ENCODE data around the gene CCDC12.

DNA sequence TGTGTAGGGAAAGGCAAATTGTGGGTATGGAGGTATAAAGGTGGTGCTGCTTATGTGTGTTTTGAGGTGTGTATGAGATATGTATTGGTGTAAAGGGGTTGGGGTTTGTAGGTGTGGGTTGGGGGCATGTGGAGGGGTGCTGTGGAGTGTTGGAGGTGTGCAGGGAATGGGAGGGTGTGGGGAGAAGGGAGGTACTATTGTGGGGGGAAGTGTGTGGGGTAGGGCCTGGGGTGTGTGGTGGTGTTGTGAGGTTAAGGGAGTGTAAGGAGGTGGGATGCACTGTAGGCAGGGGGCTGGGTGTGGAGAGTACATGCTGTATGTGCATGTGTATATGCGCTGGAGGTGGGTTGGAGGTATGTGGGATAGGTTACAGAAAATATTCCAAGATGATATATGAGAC is 15.7 kb downstream of the CCDC12 start:
- TF ChIP-seq POLR2A (IDR thresholded peaks at IDR 0.05; ENCODE audit: low read depth, low read length) = no peak
- TF ChIP-seq POLR2AphosphoS5 (IDR thresholded peaks at IDR 0.05; ENCODE audit: low read depth, low read length) = no peak
- no peak for TF ChIP-seq TAF1 (IDR thresholded peaks at IDR 0.05; ENCODE audit: borderline replicate concordance, low read depth, low read length)

Data from GM12892 (cell line).